AG10803 (cell line): ENCODE results near the gene NCR3LG1.

ENCODE experiments used
- DNase-seq: peaks from one replicate; pipeline ENCODE4 v3.0.0; 2010; ENCODE audit warnings: low read depth
- H3K4me3 ChIP-seq: 2 replicates; pipeline ENCODE4 v1.5.1; 2011; ENCODE audit warnings: mild to moderate bottlenecking, low read length, control low read depth
- CTCF ChIP-seq: conservative IDR thresholded peaks from 2 replicates; pipeline ENCODE4 v1.5.1; 2011; ENCODE audit warnings: mild to moderate bottlenecking, low read length, control low read depth, inconsistent platforms

Gene NCR3LG1

GRCh38 chr11:17352950-17353820, 1.6 kb downstream of the NCR3LG1 start:
- TF ChIP-seq CTCF, result no peak
- H3K4me3 ChIP-seq, result peak overlapping the region; percentile 68
- DNase-seq, result peak; percentile 76

GRCh38 chr11:17353821-17354600, 2.4 kb downstream of the NCR3LG1 start:
- H3K4me3 ChIP-seq, result peak overlapping the region; percentile 68
- TF ChIP-seq CTCF, result no peak
- no peak for DNase-seq

- peak; percentile 77 for TF ChIP-seq CTCF
- peak overlapping the region; percentile 68; the same call in 1 of the 2 replicates for H3K4me3 ChIP-seq
- DNase-seq, result peak; percentile 68
Measured at GRCh38 chr11:17354601-17354991, 3.0 kb downstream of the NCR3LG1 start.

GRCh38 chr11:17366495-17366894, 14.9 kb downstream of the NCR3LG1 start:
- no peak for DNase-seq
- no peak overlapping the region for H3K4me3 ChIP-seq
- no peak for TF ChIP-seq CTCF

GRCh38 chr11:17368551-17368950, 17.0 kb downstream of the NCR3LG1 start:
- TF ChIP-seq CTCF, result no peak
- DNase-seq, result no peak
- no peak overlapping the region for H3K4me3 ChIP-seq

GRCh38 chr11:17369094-17369493, 17.5 kb downstream of the NCR3LG1 start:
- H3K4me3 ChIP-seq, result no peak overlapping the region
- no peak for TF ChIP-seq CTCF
- DNase-seq, result no peak
